Measurements from ENCODE around the gene CCL5. TPM values are rescaled to one million over a fixed set of nuclear protein-coding genes. Genes with fewer than 3 reads are reported as not detected.

CCL5 gene
- total and polyA plus RNA-seq, 2 donors (not counting 1 experiment from before 2014, with no cell fraction given): 2.9 to 5.3 TPM

GRCh38 chr17:35907691-35908090, 27.5 kb upstream of the CCL5 start:
- H3K79me2 ChIP-seq (ENCODE audit: control insufficient read depth, insufficient read depth, low read length): no peaks in the 10 kb centered on the region
- no peaks in the 10 kb centered on the region for H3K36me3 ChIP-seq (replicated peaks in 1 of 2; ENCODE audit: control extremely low read depth in 1 of 2, control insufficient read depth in 1 of 2, extremely low read depth in 1 of 2, insufficient read depth in 2 of 2, low read length in 1 of 2)
- ChIA-PET POLR2A (no interaction called here), CTCF (no interaction called here)
- Mint-ChIP-seq H3K4me1 (no peaks in the 10 kb centered on the region), H3K27me3 (no peaks in the 10 kb centered on the region), H3K27ac (no peak overlapping the region), H3K4me3 (no peak overlapping the region), H3K9me3 (ENCODE audit: insufficient read depth) (no peaks in the 10 kb centered on the region)
- no peak overlapping the region for H3K4me2 ChIP-seq (replicated peaks; ENCODE audit: low read depth, low read length, poor library complexity, severe bottlenecking)
- DNase-seq (no peak), ATAC-seq (ENCODE audit: low read depth) (no peak)
- no peak overlapping the region for H3K27ac ChIP-seq (ENCODE audit: low read length in 2 of 2)
- intact Hi-C loops (cut with micrococcal nuclease): no loop called here
- TF ChIP-seq, protein P1, sequence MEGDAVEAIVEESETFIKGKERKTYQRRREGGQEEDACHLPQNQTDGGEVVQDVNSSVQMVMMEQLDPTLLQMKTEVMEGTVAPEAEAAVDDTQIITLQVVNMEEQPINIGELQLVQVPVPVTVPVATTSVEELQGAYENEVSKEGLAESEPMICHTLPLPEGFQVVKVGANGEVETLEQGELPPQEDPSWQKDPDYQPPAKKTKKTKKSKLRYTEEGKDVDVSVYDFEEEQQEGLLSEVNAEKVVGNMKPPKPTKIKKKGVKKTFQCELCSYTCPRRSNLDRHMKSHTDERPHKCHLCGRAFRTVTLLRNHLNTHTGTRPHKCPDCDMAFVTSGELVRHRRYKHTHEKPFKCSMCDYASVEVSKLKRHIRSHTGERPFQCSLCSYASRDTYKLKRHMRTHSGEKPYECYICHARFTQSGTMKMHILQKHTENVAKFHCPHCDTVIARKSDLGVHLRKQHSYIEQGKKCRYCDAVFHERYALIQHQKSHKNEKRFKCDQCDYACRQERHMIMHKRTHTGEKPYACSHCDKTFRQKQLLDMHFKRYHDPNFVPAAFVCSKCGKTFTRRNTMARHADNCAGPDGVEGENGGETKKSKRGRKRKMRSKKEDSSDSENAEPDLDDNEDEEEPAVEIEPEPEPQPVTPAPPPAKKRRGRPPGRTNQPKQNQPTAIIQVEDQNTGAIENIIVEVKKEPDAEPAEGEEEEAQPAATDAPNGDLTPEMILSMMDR (IDR thresholded peaks at IDR 0.05): no peak
- no peaks in the 10 kb centered on the region for H4K20me1 ChIP-seq (ENCODE audit: control insufficient read depth, insufficient read depth, low read length, poor library complexity, severe bottlenecking)
- H3K4me1 ChIP-seq (ENCODE audit: control insufficient read depth in 2 of 2, insufficient read depth in 2 of 2, low read length in 2 of 2): no peaks in the 10 kb centered on the region
- H3K9me3 ChIP-seq (ENCODE audit: control extremely low read depth in 1 of 3, control insufficient read depth in 2 of 3, insufficient read depth in 1 of 3, low read length in 2 of 3): no peaks in the 10 kb centered on the region
- WGBS (ENCODE audit: insufficient coverage): 93% methylated on average over 3 of the region's 5 CpGs
- no peaks in the 10 kb centered on the region for H3K27me3 ChIP-seq (replicated peaks in 1 of 4; ENCODE audit: control extremely low read depth in 1 of 4, control insufficient read depth in 3 of 4, insufficient read depth in 4 of 4, low read length in 3 of 4)
- H3K4me3 ChIP-seq (ENCODE audit: control extremely low read depth in 1 of 5, extremely low read depth in 1 of 5, insufficient read depth in 1 of 5, low read depth in 2 of 5, low read length in 4 of 5): no peak overlapping the region
- H2AFZ ChIP-seq (ENCODE audit: insufficient read depth, low read depth, low read length, poor library complexity, severe bottlenecking): no peak overlapping the region
- no peak overlapping the region for H3K9ac ChIP-seq (ENCODE audit: low read length)

DNA sequence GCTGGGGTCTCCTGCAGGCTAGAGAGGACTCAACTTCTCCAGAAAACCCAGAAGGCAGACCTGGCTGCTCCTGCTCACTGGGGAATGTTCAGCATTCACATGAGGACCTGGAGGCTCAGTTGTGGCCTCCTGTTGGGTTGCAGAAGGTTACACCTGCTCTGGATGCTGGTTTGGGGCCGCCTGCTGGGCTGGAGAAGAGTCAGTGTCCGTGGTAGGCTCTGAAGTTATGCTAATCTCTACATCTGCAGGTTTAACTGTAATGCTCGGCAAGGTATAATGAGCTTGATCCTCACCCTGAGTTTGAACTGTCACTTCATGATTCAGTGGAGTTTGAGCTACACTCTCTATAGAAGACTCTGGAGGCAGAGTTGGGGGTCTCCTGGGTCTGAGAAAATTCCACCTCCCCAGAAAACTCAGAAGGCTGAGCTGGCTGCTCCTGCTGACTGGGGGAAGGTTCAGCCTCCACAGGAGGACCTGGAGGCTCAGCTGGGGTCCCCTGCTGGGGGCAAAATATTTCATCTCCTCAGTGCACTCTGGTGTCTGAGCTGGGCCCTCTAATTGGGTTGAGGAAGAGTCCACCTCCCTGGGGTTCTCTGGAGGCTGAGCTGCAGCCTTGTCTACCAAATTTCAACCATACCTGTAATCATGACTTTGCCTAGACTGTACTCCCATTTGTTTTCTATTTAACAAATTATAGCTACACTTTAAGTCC, 26.9 kb upstream of the CCL5 start:
- intact Hi-C loops (cut with micrococcal nuclease): no loop called here
- ChIA-PET POLR2A (no interaction called here), CTCF (no interaction called here)
- no peak overlapping the region for H2AFZ ChIP-seq (ENCODE audit: insufficient read depth, low read depth, low read length, poor library complexity, severe bottlenecking)
- no peak for ATAC-seq (ENCODE audit: low read depth)
- no peaks in the 10 kb centered on the region for H3K79me2 ChIP-seq (ENCODE audit: control insufficient read depth, insufficient read depth, low read length)
- no peak overlapping the region for H3K9ac ChIP-seq (ENCODE audit: low read length)
- H4K20me1 ChIP-seq (ENCODE audit: control insufficient read depth, insufficient read depth, low read length, poor library complexity, severe bottlenecking): no peaks in the 10 kb centered on the region
- H3K9me3 ChIP-seq (ENCODE audit: control extremely low read depth in 1 of 3, control insufficient read depth in 2 of 3, insufficient read depth in 1 of 3, low read length in 2 of 3): no peaks in the 10 kb centered on the region
- no peaks in the 10 kb centered on the region for H3K9me3 Mint-ChIP-seq (ENCODE audit: insufficient read depth)
- H3K27ac ChIP-seq (ENCODE audit: low read length in 2 of 2): no peak overlapping the region
- H3K4me1 ChIP-seq (ENCODE audit: control insufficient read depth in 2 of 2, insufficient read depth in 2 of 2, low read length in 2 of 2): no peaks in the 10 kb centered on the region
- no peaks in the 10 kb centered on the region for H3K4me1 Mint-ChIP-seq
- no peaks in the 10 kb centered on the region for H3K27me3 Mint-ChIP-seq
- H3K36me3 ChIP-seq (replicated peaks in 1 of 2; ENCODE audit: control extremely low read depth in 1 of 2, control insufficient read depth in 1 of 2, extremely low read depth in 1 of 2, insufficient read depth in 2 of 2, low read length in 1 of 2): no peaks in the 10 kb centered on the region
- H3K4me2 ChIP-seq (replicated peaks; ENCODE audit: low read depth, low read length, poor library complexity, severe bottlenecking): no peak overlapping the region
- no peak for DNase-seq
- no peak overlapping the region for H3K4me3 Mint-ChIP-seq
- 96% methylated on average over 3 of the region's 3 CpGs for WGBS (ENCODE audit: insufficient coverage)
- no peak overlapping the region for H3K4me3 ChIP-seq (ENCODE audit: control extremely low read depth in 1 of 5, extremely low read depth in 1 of 5, insufficient read depth in 1 of 5, low read depth in 2 of 5, low read length in 4 of 5)
- no peak overlapping the region for H3K27ac Mint-ChIP-seq
- TF ChIP-seq EZH2 (IDR thresholded peaks at IDR 0.05; ENCODE audit: borderline replicate concordance, insufficient read depth, low read depth, low read length, poor library complexity, severe bottlenecking): no peak
- TF ChIP-seq, protein P1 (IDR thresholded peaks at IDR 0.05): no peak
- H3K27me3 ChIP-seq (replicated peaks in 1 of 4; ENCODE audit: control extremely low read depth in 1 of 4, control insufficient read depth in 3 of 4, insufficient read depth in 4 of 4, low read length in 3 of 4): no peaks in the 10 kb centered on the region

All from B cell (primary cell).